ENCODE measurements around the gene MBOAT1.
A peak's percentile ranks its signal among the peaks of the same experiment; 100 is the strongest.
"Not testable (repeated sequence)": the region's sequence is repeated elsewhere in the genome, so short reads cannot be mapped to it uniquely, and the experiment has no call there.

Gene MBOAT1, protein sequence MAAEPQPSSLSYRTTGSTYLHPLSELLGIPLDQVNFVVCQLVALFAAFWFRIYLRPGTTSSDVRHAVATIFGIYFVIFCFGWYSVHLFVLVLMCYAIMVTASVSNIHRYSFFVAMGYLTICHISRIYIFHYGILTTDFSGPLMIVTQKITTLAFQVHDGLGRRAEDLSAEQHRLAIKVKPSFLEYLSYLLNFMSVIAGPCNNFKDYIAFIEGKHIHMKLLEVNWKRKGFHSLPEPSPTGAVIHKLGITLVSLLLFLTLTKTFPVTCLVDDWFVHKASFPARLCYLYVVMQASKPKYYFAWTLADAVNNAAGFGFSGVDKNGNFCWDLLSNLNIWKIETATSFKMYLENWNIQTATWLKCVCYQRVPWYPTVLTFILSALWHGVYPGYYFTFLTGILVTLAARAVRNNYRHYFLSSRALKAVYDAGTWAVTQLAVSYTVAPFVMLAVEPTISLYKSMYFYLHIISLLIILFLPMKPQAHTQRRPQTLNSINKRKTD

DNA sequence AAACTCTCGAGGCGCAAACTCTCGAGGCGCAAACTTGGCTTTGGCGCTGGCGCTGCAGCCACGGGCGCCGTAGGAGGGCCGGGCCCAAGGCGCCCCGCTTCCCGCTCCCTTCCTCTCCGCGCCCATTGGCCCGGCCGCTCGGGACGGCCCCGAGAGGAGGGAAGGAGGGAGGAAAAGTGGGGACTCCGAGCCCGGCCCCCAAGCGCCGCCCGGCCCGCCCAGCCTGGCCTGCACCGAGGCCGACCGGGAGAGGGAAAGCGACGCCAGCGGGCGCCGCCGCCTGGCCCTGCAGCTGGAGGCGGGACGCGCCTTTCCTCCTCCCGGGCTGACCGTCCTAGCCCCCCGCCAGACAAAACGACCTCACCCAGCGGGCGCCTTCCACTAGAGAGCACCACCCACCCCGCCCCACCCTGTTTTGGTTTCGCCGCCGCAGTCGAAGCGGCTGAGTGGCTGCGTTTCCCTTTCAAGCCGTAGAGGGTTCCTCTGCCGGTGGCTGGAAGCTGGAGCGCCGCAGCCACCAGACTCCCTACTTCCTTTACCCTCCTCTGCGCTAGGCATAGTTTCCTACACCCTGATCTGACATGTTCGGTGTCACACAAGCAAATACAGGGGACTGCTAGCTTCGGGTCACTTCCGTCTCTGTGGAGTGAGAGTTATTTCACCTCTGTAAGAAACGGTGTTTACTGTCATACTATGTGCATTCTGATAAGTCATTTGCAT is at the start of gene MBOAT1:
Gene MBOAT1, minus strand, starts transcription at position 78 of the 720 bp plus-strand sequence. CDS start 235 bp downstream, outside the sequence.
- DNase-seq (ENCODE audit: low spot score): peak; percentile 79

DNA sequence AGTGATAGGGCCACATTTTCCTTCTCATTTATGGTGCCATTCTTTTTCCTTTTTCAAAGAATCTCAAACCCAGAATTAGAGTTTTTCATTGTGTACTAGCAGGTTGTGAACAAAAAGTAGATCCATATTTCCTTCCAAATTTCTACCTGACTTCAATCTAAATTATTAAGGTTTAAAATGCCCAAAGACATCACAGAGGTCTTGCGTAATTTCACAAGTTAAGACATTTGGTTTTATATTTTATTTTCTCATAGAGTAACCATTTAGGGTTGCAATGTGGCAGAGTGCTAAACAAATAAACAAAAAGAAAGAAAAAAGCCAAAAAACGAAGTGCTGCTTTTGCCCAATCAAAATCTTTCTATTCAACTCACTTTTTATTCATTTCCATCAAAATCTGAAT is 49.4 kb upstream of the MBOAT1 start:
- DNase-seq (ENCODE audit: low spot score): no peak

DNA sequence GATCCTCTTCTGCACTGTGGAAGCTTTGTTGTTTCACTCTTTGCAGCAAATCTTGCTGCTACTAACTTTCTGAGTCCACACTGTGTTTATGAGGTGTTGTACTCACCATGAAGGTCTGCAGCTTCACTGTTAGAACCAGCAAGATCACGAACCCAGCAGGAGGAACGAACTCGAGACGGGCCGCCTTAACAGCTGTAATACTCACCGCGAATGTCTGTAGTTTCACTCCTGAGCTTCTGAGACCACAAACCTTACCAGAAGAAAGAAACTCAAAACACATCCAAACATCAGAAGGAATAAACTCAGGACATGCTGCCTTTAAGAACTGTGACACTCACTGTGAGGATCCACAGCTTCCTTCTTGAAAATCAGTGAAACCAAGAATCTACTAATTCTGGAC is 48.1 kb upstream of the MBOAT1 start:
- DNase-seq (ENCODE audit: low spot score): no peak

DNA sequence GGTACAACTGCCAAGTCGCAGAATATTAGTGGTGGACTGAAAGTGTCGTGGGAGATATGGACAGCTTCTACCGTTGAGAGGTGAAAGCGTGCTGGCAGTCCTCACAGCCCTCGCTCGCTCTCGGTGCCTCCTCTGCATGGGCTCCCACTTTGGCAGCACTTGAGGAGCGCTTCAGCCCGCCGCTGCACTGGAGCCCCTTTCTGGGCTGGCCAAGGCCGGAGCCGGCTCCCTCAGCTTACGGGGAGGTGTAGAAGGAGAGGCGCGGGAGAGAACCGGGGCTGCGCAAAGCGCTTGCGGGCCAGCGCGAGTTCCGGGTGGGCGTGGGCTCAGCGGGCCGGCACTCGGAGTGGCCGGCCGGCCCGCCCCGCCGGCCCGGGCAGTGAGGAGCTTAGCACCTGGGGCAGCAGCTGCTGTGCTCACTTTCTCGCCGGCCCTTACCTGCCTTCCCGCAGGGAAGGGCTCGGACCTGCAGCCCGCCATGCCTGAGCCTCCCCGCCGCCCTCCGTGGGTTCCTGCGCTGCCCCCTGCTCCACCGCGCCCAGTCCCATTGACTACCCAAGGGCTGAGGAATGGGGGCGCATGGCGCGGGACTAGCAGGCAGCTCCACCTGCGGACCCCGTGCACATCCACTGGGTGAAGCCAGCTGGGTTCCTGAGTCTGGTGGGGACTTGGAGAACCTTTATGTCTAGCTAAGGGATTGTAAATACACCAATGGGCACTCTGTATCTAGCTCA is 47.2 kb upstream of the MBOAT1 start:
- DNase-seq (ENCODE audit: low spot score): no peak

DNA sequence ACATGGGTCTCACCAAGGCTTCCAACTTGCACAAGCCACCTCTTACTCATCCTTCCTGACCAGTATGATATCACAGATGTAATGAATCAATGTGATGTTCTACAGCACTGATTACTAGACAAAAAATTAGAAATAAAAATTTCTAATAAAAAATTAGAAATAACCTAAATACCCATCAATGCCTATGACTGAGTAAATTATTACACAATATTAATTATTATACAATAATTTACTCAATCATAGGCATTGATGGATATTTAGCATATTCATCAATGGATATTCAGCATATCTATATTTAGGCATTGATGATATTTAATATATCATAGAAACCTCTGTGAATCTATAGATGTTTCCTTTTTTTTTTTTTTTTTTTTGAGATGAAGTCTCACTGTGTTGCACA is 43.2 kb upstream of the MBOAT1 start:
- no peak for DNase-seq (ENCODE audit: low spot score)

DNA sequence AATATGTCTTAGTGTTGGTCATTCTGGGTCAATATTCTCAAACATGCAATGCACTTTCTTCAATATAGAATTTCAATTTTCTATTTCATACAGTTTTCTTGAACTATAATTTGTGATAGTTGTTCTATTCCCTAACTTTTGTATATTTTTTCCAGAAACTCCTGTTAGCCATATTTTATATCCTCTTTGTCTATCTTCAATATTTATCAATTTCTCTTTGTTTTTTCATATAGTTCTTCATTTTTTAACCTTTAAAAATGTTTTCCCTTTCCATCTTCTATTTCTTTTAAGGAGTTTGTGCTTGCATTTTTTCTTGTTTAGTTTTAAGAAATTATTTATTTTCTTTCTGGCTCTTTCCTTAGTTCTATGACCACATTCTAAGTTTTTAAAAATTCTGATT is 42.0 kb upstream of the MBOAT1 start:
- DNase-seq (ENCODE audit: low spot score): no peak

DNA sequence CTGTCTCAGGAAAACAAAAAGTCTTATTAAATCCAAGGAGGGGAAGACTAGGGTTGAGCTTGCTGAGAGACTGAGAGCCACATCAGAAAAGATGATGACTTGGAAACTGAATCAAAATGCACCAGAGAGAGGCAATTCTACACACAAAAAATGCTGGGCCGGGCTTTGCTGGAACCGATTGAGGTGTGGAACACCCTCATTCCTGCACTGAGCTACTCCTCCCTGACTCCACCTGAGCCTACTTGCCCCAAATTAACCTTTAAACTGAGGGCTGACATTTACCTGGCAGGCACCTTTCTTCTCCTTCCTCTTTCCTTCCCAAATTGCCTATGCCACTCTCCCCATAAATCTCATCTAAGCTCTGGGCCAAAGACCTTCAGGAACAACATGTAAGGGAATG is 40.8 kb upstream of the MBOAT1 start:
- DNase-seq (ENCODE audit: low spot score): no peak

DNA sequence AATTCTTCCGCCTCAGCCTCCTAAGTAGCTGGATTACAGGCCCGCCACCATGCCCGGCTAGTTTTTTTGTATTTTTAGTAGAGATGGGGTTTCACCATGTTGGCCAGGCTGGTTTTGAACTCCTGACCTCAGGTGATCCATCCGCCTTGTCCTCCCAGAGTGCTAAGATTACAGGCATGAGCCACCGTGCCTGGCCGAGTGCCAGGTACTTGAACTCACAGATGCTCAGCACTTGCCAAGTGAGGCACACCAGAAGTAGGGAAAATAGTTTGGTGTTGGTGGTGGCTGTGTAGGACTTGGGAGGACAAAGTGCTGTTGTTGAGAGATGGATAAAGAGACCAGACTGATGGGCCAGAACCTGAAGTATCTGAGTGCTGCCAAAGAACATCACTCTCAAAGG is 40.0 kb upstream of the MBOAT1 start:
- no peak for DNase-seq (ENCODE audit: low spot score)

DNA sequence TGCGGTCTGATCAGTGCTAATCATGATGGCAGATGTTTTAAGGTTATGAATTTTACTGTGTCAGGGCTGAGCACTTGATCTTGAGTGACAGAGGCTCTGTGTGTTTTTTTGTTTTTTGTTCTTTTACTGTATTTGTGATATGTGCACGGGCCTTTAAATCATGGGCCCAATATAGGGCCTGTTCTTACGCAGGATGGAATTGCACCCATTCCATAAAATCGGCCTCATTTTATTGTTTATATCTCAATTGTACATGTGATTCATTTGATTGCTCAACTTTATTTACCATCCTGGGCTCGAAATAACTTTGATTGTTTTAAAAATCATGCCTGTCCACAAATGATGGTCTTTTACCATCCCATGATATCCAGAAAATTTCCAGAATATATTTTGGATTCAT is 39.3 kb upstream of the MBOAT1 start:
- DNase-seq (ENCODE audit: low spot score): no peak

DNA sequence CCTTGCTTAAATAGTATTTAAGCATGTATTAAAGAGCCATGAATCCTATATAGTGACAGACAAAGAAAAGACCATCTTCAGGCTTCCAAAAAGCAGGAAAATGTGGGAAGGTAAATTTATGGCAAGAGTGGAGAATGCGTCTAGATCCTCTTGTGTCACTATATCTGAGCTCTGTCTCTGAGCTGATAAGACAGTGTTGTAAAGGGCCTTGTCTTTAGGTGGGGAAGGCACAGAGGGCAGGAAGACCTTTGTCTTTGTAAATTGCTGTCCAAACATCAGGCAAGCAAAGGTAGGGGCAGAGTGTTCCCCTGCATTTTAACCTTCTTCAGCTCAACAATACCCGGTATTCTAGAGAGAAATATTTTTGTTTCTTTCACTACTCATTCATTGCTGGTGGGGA is 33.9 kb upstream of the MBOAT1 start:
- DNase-seq (ENCODE audit: low spot score): no peak

DNA sequence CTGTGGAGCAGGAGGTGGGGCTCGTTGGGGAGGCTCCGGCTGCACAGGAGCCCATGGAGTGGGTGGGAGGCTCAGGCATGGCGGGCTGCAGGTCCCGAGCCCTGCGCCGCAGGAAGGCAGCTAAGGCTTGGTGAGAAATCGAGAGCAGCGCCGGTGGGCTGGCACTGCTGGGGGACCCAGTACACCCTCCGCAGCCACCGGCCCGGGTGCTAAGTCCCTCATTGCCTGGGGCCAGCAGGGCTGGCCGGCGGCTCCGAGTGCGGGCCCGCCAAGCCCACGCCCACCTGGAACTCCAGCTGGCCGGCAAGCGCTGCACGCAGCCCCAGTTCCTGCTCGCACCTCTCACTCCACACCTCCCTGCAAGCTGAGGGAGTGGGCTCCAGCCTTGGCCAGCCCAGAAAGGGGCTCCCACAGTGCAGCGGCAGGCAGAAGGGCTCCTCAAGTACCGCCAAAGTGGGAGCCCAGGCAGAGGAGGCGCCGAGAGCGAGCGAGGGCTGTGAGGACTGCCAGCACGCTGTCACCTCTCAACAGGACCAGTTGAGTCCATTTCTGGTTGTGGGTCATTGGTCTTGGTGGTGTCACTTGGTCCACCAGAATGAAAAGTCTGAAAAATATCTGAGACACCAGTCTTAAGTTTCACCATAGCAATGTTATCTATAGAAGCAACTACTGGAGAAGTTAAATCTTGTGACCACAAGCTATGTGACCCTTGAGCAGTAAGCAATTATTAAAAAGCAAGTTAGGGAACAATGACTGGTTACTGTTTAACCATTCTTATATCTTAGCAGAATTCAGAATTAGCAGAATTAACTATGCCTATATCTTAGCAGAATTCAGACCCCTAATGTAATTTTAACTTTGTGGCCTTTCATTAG is 32.8 kb upstream of the MBOAT1 start:
- not testable (repeated sequence) for DNase-seq (ENCODE audit: low spot score)

DNA sequence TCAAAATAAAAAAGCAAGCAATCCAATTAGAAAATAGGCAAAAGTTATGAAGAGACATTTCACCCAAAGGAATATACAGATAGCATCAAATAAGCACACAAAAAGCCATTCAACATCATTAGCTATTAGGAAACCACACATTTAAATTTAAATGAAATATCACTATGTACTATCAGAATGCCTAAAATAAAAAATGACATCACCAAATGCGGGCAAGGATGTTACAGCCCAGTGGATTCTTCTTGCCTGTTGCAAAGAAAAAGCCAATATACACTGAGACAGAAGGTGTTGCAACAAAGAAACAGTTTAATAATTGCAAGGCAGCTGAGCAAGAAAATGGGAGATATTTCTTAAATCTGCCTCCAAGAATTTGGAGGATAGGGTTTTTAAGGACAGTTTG is 31.0 kb upstream of the MBOAT1 start:
- no peak for DNase-seq (ENCODE audit: low spot score)

DNA sequence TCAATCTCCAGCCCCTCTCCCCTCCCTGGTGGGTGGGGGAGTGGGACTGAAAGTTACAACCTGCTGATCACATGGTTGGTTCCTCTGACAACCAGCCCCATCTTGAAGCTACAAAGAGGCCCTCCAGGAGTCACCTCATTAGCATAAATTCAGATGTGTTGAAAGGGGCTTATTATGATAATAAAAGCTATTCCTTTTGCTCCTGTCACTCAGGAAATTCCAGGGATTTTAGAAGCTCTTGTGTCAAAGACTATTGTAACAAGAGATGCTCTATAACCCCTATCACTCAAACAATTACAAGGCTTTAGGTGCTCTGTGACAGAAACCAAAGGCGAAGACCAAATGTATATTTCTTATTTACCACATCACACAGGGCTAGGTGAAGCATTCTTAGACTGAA is 30.1 kb upstream of the MBOAT1 start:
- DNase-seq (ENCODE audit: low spot score): no peak

DNA sequence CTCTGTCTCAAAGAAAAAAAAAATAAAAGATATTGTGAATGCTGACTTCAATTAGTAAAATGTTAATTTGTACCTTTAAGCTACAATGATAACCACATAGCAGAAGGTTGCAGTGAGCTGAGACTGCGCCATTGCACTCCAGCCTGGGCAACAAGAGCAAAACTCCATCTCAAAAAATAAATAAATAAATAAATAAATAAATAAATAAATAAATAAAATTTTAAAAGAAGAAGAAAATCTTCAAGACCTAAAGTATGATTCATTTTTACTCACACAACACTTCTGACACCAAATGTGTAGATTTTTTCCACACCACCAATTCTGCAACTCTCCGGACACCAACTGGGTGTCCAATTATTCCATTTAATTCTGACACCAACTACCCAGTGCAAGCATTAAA is 28.8 kb upstream of the MBOAT1 start:
- DNase-seq (ENCODE audit: low spot score): no peak

DNA sequence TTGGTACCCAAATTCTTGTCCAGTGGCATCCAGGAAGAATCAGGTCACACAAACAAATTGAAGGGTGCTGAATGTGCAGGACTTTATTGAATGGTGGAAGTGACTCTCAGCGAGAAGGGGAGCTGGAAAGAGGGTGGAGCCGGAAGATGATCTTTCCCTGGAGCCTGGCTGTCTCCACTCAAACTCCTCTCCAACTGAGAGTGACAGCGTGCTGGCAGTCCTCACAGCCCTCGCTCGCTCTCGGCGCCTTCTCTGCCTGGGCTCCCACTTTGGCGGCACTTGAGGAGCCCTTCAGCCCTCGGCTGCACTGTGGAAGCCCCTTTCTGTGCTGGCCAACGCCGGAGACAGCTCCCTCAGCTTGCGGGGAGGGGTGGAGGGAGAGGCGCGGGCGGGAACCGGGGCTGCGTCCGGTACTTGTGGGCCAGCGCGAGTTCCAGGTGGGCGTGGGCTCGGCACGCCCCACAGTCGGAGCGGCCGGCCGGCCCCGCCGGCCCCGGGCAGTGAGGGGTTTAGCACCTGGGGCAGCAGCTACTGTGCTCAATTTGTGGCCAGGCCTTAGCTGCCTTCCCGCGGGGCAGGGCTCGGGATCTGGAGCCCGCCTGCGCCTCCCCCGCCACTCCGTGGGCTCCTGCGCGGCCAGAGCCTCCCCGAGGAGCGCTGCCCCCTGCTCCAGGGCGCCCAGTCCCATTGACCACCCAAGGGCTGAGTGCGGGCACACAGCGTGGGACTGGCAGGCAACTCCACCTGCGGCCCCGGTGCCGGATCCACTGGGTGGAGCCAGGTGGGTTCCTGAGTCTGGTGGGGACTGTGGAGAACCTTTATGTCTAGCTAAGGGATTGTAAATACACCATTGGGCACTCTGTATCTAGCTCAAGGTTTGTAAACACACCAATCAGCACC is 26.7 kb upstream of the MBOAT1 start:
- no peak for DNase-seq (ENCODE audit: low spot score)

DNA sequence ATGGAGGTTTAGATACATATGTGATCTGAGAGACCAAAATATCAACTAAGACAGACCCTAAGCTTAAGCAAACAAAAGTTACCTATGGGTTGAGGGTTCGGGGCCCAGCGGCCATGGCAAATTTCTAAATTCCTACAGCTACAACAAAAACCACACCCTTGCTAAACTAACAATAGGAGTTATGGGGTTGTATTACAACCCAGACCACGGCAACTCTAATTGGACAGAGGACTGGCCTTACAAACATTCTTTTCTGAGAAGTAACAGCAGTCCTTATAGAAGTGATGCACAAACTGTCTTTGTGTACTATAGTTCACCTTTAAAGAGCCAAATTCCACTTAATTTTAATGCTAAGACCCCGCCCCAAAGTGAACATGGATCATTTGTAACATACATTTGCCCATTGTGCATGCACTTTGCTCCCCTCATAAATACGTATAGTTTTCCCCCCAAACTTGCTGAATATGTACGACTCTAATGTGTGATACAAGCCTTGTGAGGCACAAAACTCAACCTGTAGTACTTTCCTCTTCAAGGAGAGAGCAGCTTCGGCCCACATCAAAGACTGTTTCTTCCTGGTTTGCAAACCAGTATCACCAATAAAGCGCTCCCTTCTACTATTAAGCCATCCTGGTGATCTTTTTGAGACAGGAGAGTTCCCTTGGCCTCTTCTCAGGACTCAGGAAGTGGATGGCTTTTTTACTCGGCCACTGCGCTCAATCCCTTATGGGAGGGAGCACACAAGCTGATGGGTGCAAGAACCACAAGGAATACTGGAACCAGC is 25.6 kb upstream of the MBOAT1 start:
- DNase-seq (ENCODE audit: low spot score): no peak

DNA sequence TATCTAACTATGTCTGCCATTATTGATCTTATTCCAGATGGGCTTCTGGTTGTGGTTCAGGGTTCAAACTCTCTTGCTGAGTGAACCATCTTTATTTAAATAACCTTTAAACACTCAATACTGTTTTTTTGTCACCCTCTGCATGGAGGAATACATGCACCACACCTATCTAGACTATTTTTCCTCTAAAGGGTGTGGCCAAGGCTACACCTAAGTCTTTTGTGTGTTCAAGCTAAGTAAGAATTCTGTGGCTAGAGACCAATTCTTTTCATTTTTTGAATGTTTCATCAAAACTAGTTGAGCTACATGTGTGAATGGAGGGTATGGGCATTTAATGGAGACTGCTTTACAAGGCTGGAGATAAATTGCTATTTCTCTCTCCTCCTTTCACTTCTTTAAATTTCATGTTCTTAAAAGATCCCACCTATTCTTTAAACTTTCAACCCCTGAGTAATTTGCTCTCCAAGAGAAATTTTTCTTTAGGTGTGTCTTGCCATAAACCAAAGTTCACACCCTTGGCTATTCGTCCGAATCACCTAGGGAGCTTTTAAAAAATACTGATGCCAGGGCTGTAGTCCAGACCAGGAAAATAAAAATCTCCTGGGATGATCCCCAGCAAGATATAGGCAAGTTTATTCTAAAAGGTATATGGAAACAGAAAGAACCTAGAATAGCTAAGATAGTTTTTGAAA is 24.8 kb upstream of the MBOAT1 start:
- no peak for DNase-seq (ENCODE audit: low spot score)

DNA sequence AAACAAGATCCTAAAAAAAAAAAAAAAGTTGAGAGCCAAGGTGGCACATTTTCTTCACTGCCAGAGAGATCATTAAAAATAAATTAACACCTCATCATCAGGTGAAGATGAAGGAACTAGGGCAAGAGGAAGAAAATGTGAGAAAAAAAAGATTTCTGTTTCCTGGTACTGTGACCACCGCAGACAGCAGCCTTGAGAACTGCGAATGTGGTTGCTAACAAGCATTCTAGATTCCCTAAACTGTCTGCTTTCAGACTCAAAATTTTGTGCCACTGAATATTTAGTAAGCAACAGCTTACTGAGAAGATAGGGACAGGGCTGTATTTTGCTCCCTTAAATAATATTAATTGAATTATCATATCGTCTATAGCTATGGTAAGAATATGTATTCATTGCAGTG is 24.1 kb upstream of the MBOAT1 start:
- DNase-seq (ENCODE audit: low spot score): no peak

DNA sequence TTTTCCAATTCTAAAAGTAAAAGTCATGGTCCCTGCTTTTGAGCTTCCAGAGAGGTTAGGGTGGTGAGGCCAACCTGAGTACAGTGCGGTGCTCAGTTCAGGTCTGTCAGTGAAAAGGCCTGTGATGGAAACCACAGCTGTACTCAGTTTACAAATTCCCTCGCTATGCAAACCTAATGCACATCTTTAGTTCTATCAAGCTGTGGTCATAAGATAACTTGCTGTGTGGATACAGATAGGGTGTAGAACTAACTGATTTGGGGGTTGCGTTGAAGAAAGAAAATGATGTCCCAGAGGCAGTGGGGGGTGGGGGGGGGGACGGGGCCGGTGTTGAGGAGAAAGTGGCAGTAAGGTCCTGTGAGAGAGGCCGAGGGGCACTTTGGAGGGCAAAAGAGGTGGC is 22.8 kb upstream of the MBOAT1 start:
- no peak for DNase-seq (ENCODE audit: low spot score)

All from globus pallidus (tissue), 1 donor.